T-helper 2 cell treated with Interferon-gamma antibody and Interleukin-4, amounts not matched to agents 5 μg/mL and 100 μg/mL, for 36 hours (primary cell): ENCODE measurements around the gene HMGN4.

Experiments used
- DNase-seq: peaks from one replicate; pipeline ENCODE4 v3.0.0; 2021; ENCODE audit warnings: low spot score
- H3K27ac Mint-ChIP-seq: one replicate; pipeline ENCODE4 v1.8.0; 2021; ENCODE audit warnings: mild to moderate bottlenecking, mixed read lengths
- H3K27me3 Mint-ChIP-seq: one replicate; pipeline ENCODE4 v1.8.0; 2021; ENCODE audit warnings: low read depth, mixed read lengths
- H3K36me3 Mint-ChIP-seq: one replicate; pipeline ENCODE4 v1.8.0; 2021; ENCODE audit warnings: low read depth, mixed read lengths
- H3K4me1 Mint-ChIP-seq: one replicate; pipeline ENCODE4 v1.8.0; 2021; ENCODE audit warnings: low read depth, mixed read lengths
- H3K4me3 Mint-ChIP-seq: one replicate; pipeline ENCODE4 v1.8.0; 2022; ENCODE audit warnings: mild to moderate bottlenecking, moderate library complexity, mixed read lengths
- H3K9me3 Mint-ChIP-seq: one replicate; pipeline ENCODE4 v1.8.0; 2021; ENCODE audit warnings: mixed read lengths

HMGN4 gene

DNA sequence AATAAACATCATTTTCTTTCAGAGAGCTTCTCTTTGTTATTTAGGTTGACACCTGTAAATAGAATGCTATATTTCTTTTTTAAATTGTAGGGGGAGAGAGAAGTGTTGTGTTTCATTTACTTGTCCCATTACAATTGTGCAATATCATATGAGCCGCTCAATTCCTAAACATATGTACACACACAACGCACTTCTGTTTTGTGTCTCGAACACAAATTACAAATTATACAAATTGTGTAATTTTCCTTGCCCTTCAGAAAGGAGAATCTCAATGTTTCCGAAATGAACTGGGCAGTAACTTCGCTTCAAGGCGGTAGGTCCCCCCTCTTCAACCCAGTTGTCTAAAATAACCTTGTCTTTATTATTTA is 55.9 kb downstream of the HMGN4 start:
- peaks cover 21% of the 10 kb centered on the region for H3K4me1 Mint-ChIP-seq
- H3K4me3 Mint-ChIP-seq: no peak overlapping the region
- H3K27ac Mint-ChIP-seq: no peak overlapping the region

DNA sequence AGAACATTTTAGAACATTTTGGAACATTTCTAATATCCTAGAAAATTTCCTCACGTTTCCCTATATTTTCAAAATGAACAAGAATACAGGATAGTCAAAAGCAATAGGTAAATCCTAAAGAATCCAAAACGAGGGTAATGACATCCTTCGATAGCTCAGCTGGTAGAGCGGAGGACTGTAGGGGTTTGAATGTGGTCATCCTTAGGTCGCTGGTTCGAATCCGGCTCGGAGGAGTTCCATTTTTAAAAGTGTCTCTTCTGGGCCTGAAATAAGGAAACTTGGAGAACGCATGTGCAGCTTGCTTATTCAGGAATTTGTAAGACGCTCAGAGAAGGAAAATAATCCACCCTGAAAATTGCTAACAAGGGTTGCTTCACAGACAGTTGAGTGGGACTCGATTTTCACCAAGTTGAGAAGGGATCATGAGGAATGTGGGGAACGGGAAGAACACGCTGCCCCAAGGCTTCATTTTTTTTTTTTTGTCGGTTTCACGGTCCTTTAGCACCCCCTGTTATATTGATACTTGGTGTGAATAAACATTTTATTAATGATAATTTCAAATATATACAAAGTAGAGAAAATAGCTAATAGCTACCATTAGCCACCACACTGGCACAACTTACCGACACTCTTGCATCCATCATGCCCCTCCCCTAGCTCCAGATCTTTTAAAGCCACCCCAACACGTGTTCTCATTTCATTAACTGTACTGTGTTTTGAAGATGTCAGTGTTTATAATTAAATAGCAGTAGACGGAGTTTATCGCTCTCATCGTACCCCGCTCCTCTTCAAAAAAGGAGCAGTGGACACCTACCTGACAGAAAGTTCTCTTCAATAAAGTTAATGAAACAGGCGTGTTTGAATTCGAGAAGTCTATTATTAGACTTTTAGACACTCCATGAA is 56.8 kb downstream of the HMGN4 start:
- no peak for DNase-seq
- Mint-ChIP-seq H3K27ac (no peak overlapping the region), H3K36me3 (peaks cover 19% of the 10 kb centered on the region), H3K4me3 (peak overlapping the region; percentile 15), H3K27me3 (peaks cover 42% of the 10 kb centered on the region), H3K9me3 (no peaks in the 10 kb centered on the region), H3K4me1 (peaks cover 25% of the 10 kb centered on the region)

More for the DNA sequence above, 55.9 kb downstream of the HMGN4 start:
- Mint-ChIP-seq H3K9me3 (no peaks in the 10 kb centered on the region), H3K36me3 (peaks cover 11% of the 10 kb centered on the region), H3K27me3 (peaks cover 47% of the 10 kb centered on the region)
- no peak for DNase-seq

DNA sequence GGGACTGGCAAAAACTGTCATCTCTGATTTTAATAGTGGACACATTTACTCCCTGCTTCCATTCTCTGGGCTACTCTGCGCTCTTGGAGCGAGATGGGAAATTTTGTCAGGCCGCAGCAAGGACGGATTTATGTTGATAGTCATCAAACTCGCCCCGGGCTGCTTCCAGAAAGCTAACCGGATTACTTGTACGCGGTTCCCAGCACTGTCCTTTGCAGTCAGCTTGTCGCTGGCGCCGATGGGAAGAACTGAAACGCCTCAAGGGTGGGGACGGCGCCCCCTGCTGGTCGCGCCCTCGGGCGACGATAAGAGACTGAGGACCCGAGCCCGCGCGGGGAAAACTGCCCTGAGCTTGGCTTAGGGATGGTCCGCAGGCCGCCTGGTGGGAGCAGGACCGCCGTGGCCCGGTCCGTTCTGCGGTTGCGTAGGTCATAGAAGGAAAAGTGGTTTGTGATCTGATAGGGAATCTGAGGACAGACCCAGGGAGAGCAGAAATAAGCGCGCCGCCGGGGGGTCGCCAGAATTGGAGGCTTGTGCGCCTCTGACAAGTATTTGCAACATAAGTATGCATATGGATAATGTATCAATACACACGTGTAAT is 57.6 kb downstream of the HMGN4 start:
- Mint-ChIP-seq H3K4me1 (peaks cover 27% of the 10 kb centered on the region), H3K9me3 (no peaks in the 10 kb centered on the region), H3K27ac (no peak overlapping the region), H3K27me3 (peaks cover 37% of the 10 kb centered on the region), H3K4me3 (no peak overlapping the region), H3K36me3 (peaks cover 20% of the 10 kb centered on the region)
- DNase-seq: peak; percentile 87
